ENCODE results near the gene GPER1. TPM values are rescaled to one million over a fixed set of nuclear protein-coding genes. Genes with fewer than 3 reads are reported as not detected.

GPER1 gene
- total and polyA plus RNA-seq, 2 donors (not counting 3 experiments of a cell fraction or from before 2014, with no cell fraction given), result 0.77 to 2.3 TPM

- BruUV-seq (replicated peaks), result no TSS peak
- Histone ChIP-seq H3K79me2 (ENCODE audit: control insufficient read depth, insufficient read depth, low read length) (peaks cover 2% of the 10 kb centered on the region), H3K9me1 (replicated peaks; ENCODE audit: control insufficient read depth, extremely low read depth, insufficient read depth, low read length) (no peaks in the 10 kb centered on the region), H3K9ac (replicated peaks; ENCODE audit: extremely low read depth, insufficient read depth, low read length) (no peak overlapping the region), H3K9me3 (replicated peaks; ENCODE audit: control insufficient read depth, insufficient read depth, low read length) (no peaks in the 10 kb centered on the region), H2AFZ (ENCODE audit: low read depth, low read length) (no peak overlapping the region), H3K36me3 (ENCODE audit: control insufficient read depth in 2 of 2, extremely low read depth in 1 of 2, insufficient read depth in 2 of 2, low read length in 2 of 2) (peaks cover 0 to 3% of the 10 kb centered on the region in 2 experiments), H3K4me3 (replicated peaks in 1 of 3; ENCODE audit: insufficient read depth in 1 of 3, low read depth in 1 of 3, low read length in 3 of 3) (no peak overlapping the region), H3K4me1 (ENCODE audit: control insufficient read depth, extremely low read depth, insufficient read depth, low read length) (peaks cover 12% of the 10 kb centered on the region), H3K4me2 (ENCODE audit: insufficient read depth, low read length) (no peak overlapping the region), H3K27me3 (ENCODE audit: control insufficient read depth in 2 of 2, insufficient read depth in 2 of 2, low read length in 2 of 2) (no peaks in the 10 kb centered on the region), H3K27ac (ENCODE audit: insufficient read depth, low read depth, low read length) (no peak overlapping the region), H4K20me1 (replicated peaks; ENCODE audit: control insufficient read depth, extremely low read depth, insufficient read depth, low read length) (no peaks in the 10 kb centered on the region)
- dilution Hi-C loops (cut with MboI; ENCODE audit: extremely low pct_ligation_motif_present, low sequenced_read_pairs) (no loop called here), intact Hi-C loops (cut with micrococcal nuclease) (no loop called here)
- DNase-seq (ENCODE audit: low read depth, low spot score), result no peak
- ChIA-PET POLR2A (no interaction called here), CTCF (no interaction called here)
- FAIRE-seq, result no peak
- TF ChIP-seq MYC (IDR thresholded peaks at IDR 0.05; ENCODE audit: low read depth, low read length), result no peak
- no peak for TF ChIP-seq POLR2AphosphoS5 (IDR thresholded peaks at IDR 0.05; ENCODE audit: insufficient read depth, low read depth, low read length)
- no peak for TF ChIP-seq JUN (IDR thresholded peaks at IDR 0.05; ENCODE audit: borderline replicate concordance, insufficient read depth, insufficient read length, low read depth)
- TF ChIP-seq, protein P1, sequence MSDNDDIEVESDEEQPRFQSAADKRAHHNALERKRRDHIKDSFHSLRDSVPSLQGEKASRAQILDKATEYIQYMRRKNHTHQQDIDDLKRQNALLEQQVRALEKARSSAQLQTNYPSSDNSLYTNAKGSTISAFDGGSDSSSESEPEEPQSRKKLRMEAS (IDR thresholded peaks at IDR 0.05; ENCODE audit: insufficient read depth, insufficient read length), result no peak
- no peak for TF ChIP-seq EZH2 (IDR thresholded peaks at IDR 0.05; ENCODE audit: borderline replicate concordance, low read depth, low read length, severe bottlenecking)
- TF ChIP-seq POLR2A (IDR thresholded peaks at IDR 0.05; ENCODE audit: low read depth, low read length), result no peak
- TF ChIP-seq FOS (IDR thresholded peaks at IDR 0.05; ENCODE audit: borderline replicate concordance, insufficient read depth, low read length), result no peak
- TF ChIP-seq, protein P2, sequence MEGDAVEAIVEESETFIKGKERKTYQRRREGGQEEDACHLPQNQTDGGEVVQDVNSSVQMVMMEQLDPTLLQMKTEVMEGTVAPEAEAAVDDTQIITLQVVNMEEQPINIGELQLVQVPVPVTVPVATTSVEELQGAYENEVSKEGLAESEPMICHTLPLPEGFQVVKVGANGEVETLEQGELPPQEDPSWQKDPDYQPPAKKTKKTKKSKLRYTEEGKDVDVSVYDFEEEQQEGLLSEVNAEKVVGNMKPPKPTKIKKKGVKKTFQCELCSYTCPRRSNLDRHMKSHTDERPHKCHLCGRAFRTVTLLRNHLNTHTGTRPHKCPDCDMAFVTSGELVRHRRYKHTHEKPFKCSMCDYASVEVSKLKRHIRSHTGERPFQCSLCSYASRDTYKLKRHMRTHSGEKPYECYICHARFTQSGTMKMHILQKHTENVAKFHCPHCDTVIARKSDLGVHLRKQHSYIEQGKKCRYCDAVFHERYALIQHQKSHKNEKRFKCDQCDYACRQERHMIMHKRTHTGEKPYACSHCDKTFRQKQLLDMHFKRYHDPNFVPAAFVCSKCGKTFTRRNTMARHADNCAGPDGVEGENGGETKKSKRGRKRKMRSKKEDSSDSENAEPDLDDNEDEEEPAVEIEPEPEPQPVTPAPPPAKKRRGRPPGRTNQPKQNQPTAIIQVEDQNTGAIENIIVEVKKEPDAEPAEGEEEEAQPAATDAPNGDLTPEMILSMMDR (IDR thresholded peaks at IDR 0.05; ENCODE audit: extremely low read depth in 1 of 2, insufficient read depth in 1 of 2, low read depth in 1 of 2, low read length in 2 of 2), result no peak
- no peak for TF ChIP-seq GATA2 (IDR thresholded peaks at IDR 0.05; ENCODE audit: insufficient read depth, insufficient read length, low read depth, low read length)
These were observed 39.1 kb downstream of the GPER1 start for GRCh38 chr7:1127001-1127400.
